Tibial nerve (tissue), 3 donors: ENCODE data around the gene FBH1.

Experiments used
- POLR2A ChIP-seq, 2 donors: fragments of 450-650 bp; IDR thresholded peaks; one replicate each; pipeline ENCODE4 v1.6.1; 2017; ENCODE audit warnings: antibody characterized with exemption in 2 of 2, mild to moderate bottlenecking in 2 of 2, moderate library complexity in 2 of 2
- TF ChIP-seq, protein P1 (sequence below), 5 experiments: fragments of 200-600 bp in 3 of 5; fragments of 450-650 bp in 2 of 5; sonication (generic) in 3 of 5; IDR thresholded peaks; one replicate each; pipeline ENCODE4 v1.5.1; 2016 to 2019; ENCODE audit warnings: antibody characterized with exemption in 5 of 5, mild to moderate bottlenecking in 3 of 5, moderate library complexity in 2 of 5

DNA sequence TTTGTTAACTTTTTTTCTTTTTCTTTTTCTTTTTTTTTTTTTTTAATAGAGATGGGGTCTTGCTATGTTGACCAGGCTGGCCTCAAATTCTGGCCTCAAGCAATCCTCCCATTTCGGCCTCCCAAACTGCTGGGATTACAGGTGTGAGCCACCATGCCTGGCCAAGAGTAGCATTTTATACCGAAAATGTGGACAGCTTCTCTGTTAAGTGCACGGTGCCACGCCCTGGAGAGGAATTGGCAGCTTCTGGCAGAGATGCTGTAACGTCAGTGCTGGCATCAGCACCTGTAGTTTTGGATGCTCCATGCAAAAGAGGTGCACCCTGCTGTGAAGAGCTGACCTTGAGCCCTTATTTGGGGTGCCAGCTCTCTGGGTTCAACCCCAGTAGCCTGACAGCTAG is 69.1 kb downstream of the FBH1 start:
- no peak for TF ChIP-seq POLR2A (IDR thresholded peaks at IDR 0.05)
- TF ChIP-seq, protein P1, sequence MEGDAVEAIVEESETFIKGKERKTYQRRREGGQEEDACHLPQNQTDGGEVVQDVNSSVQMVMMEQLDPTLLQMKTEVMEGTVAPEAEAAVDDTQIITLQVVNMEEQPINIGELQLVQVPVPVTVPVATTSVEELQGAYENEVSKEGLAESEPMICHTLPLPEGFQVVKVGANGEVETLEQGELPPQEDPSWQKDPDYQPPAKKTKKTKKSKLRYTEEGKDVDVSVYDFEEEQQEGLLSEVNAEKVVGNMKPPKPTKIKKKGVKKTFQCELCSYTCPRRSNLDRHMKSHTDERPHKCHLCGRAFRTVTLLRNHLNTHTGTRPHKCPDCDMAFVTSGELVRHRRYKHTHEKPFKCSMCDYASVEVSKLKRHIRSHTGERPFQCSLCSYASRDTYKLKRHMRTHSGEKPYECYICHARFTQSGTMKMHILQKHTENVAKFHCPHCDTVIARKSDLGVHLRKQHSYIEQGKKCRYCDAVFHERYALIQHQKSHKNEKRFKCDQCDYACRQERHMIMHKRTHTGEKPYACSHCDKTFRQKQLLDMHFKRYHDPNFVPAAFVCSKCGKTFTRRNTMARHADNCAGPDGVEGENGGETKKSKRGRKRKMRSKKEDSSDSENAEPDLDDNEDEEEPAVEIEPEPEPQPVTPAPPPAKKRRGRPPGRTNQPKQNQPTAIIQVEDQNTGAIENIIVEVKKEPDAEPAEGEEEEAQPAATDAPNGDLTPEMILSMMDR (IDR thresholded peaks at IDR 0.05): no peak
